Measurements from ENCODE around the gene TCF3.

TCF3 gene

DNA sequence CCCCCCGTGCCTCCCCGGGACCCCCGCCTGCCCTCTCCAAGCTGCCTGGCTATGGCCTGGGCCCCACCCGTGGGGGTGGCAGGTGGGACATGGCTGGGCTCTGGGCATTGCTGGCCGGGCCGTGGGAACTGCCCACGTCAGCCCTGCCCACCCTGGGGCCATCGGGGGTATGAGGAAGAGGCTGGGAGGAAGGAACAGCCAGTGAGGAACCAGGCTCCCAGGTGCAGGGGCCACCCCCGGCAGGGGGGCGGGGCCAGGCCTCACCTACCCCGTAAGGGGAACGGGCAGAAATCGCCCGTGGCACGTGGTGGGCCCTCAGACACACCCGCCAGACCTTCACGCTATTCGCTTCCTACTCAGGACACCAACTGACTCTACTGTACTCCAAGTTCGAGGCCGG, 22.4 kb downstream of the TCF3 start:
- no peak for DNase-seq (ENCODE audit: low read depth)

DNA sequence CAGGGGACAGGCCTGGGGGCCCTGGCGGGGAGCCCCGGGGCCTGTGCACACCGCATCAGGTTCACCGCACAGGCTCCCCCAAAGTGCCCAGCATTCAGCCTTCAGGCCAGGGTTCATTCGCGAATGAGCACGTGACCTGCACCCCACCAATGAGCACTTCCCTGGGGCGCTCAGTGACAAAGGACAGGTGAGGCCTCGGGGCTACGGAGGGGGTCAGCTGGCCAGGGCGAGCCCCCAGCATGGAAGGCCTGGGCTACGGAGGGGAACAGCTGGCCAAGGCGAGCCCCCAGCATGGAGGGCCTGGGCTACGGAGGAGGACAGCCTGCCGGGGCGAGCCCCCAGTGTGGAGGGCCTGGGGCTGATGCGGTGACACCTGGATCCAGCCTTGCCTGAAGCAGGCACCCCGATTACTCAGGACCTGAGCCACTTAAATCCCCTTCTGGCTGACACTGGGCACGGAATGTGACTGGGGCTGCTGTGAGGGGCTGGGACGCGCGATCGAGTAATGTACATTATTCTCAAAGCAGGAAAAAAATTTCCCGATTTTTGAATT, 23.1 kb downstream of the TCF3 start:
- no peak for DNase-seq (ENCODE audit: low read depth)

DNA sequence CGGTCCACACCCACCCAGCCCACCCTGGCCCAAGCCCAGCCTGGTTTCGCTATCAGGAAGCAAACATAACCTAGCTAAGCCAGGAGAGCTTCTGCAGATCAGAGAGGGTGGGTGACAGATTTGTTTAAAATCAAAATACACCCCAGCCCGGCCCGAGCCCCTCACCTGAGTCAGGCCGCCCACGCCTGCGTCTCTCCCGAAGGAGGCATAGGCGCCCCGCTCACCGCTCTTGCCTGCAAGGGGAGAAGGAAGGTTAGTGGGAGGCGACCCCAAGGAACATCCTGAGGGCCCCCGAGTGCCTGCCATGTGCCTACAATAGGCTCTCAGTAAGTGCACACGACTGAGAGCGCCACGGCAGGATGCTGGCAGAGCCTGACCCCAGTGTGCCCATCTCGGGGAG, 25.2 kb downstream of the TCF3 start:
- no peak for DNase-seq (ENCODE audit: low read depth)

DNA sequence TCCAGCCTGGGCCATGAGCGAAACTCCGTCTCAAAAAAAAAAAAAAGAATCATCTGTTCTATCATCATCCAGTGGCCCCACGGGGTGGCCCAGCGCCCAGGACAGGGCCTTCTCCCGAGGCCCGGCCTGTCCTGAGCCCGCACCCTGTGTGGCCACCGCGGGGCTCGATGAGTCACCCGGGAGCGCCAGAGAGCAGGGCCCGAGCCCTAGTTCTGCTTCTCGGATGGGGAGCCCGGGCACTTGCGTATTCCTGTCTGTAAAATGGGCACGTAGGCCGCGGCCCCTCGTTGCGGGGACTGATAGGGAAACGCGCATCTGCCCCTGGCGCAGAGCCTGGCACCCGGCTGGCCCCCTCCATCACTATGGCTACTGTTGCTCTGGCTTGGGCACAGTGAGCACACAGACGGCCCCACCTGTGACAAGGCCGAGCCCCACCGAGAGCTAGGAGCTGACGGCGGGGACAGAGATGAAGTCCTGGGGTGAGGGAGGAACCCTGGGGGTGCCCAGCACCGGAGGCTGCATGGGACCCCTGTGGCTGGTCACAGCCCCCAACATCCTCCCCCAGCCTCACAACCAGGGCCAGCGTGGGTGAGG, 25.9 kb downstream of the TCF3 start:
- no peak for DNase-seq (ENCODE audit: low read depth)

DNA sequence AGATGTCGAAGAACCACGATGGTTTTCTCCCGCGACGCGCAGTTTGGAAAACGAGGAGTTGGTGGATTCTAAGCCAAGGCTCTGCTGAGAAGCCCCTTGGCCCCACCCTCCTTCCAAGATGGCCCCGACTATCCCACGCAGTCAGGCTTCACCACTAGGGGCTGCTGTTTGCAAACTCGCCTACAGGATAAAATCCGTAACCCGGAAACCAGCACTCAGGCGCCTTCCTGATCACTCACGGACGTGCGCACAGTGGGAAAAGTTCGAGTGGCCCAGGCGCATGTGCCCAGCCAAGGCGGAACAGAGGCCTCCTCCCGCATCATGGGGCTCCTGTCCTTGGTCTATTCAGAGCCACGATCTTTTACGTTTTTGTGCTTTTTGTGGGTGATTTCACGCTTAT, 28.0 kb downstream of the TCF3 start:
- DNase-seq (ENCODE audit: low read depth) = peak; percentile 37

DNA sequence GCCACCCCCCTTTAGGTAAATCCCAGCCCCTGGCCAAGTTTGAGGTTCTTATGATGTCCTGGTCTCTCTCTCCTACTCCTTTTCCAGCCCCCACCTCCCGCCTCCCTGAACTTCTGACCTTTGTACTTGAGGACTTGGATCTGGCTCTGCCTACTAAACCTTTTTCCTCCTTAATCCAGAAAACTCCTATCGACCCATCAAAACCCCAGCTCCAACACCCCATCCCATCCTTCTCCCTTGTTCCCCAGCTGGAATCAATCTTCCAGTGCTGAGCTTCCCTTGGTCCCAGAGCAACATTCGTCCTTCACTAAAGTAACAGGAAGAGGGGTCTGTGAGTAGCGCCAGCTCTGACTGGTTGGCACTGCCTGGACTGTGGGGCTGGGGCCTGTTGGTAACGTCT, 29.9 kb downstream of the TCF3 start:
- DNase-seq (ENCODE audit: low read depth) = no peak

DNA sequence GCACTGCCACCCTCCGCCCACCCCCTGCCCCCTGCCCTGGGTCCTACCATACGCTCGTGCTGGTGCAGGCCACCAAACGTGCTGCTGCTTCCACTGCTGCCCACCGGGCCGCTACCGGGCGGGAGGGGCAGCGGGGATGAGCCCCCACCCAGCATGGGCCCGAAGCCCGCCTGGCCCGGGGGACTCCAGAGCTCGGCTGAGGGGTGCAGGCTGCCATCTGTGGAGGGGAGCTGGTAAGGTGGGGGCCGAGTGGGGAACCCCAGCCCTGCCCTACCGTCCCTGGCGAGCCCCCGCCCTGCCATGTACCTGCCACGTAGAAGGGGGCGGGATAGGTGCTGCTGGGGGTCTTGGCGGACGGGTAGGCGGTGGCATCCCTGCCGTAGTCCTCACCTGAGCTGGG, 30.4 kb downstream of the TCF3 start:
- DNase-seq (ENCODE audit: low read depth) = no peak

DNA sequence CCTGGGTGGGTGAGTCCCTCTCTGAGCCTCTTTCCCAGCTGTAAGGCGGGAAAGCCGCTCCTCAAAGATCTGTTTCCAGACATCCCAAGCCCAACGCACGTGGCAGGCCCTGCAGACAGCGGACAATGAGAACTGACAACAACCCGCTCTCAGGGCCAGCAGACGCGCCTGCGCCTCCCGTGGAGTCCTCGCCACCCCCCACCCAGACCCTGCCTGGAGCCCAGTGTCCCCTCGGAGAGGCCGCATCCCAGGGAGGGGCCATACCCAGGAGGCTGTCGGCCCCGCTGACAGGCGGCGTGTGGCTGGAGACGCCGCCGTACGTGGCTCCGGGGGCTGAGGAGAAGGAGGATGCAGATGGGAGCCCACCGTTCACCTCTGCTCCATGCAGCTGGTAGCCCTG, 30.8 kb downstream of the TCF3 start:
- DNase-seq (ENCODE audit: low read depth) = no peak

DNA sequence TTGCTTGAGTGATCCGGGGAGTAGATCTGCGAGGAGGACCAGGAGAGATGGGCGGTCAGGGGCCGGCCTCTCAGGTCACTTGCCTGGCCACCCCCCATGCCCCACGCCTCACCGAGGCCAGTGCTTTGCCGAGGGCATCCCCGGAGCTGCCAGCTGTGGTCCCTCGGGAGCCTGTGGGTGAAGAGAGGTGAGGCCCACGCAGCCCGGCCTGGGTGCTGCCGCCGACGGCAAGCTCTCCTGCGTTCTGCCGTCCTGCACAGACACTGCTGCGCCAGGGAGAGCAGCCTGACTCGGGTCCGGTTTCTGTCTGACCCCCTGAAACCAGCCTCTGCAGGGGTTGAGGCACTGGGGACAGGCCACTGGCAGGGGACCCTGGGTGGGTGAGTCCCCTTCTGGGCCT, 31.4 kb downstream of the TCF3 start:
- DNase-seq (ENCODE audit: low read depth) = no peak

DNA sequence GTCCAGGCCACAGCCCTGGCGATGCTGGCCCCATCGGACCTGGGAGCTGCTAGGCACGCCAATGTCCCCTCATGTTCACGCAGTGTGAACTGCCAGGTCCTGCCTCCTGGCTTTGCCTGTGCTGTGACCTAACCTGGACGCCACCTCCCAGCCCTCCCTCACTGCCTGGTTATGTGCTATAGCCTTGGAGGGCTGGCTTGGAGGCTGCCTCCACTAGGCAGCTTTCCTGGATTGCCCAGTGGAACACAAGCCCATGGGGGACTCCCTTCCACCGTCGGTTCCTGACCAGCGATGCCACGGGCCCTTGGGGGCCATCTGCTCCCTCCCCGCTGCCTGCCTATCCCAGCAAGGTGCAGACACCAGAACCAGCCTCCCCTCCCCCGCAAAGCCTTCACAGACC, 31.9 kb downstream of the TCF3 start:
- no peak for DNase-seq (ENCODE audit: low read depth)

DNA sequence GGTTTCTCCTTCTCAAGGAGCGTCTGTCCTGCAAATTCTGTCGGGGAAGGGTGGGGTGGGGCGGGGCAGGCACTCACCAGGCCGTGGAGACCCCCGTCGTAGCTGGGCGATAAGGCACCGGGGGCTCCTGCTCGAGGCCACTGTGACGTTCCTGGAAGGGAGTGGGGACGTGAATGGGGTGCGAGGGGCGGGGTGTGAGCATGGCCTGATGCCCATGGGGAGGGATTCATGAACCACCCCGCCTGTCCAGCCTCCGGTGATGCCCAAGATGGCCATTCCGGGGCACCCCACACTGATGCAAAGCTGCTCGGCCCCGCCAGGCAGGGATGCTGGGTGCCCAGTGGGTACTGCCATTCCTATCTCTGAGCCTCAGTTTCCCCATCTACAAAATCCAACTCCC, 32.7 kb downstream of the TCF3 start:
- no peak for DNase-seq (ENCODE audit: low read depth)

DNA sequence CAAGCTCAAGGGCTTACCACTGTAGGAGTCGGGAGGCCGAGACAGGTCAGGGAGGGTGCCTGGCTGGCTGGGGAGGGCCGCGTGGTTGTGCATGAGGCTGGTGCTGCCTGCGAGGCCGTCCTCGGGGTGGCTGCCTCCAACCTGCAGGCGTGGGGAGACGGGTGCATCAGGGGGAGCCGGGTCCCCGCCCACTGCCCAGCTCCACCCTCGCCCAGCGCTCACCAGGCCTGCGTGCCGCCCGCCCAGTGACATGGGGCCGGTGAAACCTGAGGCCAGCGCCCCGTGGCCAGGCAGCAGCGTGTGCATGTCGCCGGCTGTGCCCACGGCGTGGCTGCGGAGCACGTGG, 33.3 kb downstream of the TCF3 start:
- no peak for DNase-seq (ENCODE audit: low read depth)

DNA sequence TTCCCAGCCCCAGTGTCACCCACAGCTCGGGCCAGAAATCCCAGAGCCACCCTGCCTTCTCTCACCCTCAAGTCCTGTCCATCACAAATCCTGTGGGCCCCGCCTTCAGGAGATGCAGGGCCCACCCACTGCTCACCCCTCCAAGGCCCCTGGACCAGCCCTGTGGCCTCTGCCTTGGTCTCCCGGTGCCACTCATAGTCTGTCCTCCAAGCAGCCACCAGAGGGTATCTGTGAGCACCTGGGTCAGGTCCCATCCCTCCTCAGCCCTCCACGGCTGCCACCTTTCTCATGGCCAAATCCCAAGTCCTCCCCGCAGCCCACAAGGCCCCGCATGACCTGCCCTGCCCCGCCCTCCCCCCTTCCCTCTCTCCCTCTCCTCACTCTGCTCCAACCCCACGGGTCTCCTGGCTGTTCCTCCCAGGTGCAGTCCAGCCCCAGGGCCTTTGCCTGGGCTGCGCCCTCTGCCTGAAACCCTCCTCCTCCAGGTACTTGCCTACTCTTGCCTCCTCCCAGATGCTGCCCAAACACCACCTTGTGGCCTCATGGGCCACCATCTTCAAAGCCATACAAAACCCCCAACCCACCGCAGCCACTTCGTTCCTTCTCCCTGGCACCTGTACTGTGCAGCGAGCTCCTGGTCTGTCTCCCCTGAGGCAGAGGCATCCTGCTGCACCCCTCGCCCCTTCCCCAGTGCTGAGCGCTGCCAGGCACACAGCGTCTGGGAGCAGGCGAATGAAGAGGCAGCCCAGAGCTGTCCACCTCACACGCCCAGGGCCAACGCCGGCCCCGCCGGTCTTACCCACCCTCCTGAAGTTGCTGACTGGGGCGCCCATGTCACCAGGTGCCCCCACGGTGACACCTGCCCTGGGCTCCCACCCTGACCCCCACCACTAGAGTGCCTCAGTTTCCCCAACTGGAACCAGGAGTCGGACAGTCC, 34.0 kb downstream of the TCF3 start:
- no peak for DNase-seq (ENCODE audit: low read depth)

DNA sequence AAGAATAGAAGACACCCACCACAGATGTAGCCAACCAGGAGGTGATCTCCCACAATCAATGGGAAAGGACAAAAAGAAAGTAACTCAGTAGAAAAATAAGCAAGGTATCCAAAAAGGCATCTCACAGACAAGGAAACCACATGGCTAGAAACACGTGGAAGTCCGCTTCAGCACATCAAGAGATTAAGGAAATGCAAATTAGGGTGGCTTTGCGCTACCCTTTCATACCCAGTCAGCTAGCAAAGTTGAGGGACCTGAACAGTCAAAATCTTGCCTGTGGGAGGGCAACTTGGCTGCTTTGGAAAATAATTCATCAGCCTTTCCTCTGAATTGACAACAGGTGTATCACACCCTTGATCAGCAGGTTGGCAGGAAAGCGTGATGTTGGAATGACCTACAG, 35.5 kb downstream of the TCF3 start:
- no peak for DNase-seq (ENCODE audit: low read depth)

DNA sequence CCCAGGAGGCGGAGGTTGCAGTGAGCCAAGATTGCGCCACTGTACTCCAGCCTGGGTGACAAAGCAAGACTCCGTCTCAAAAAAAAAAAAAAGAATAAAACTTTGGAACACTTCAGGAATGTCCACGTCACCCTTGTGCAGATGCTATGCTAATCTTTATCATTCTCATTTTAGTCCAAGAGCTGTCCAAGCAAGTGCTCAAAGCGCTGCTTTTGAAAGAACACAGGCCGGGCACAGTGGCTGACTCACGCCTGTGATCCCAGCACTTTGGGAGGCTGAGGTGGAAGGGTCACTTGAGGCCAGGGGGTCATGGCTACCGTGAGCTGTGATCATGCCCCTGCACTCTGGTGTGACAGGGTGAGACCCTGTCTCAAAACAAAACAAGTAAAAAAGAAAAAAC, 36.0 kb downstream of the TCF3 start:
- peak; percentile 20 for DNase-seq (ENCODE audit: low read depth)

DNA sequence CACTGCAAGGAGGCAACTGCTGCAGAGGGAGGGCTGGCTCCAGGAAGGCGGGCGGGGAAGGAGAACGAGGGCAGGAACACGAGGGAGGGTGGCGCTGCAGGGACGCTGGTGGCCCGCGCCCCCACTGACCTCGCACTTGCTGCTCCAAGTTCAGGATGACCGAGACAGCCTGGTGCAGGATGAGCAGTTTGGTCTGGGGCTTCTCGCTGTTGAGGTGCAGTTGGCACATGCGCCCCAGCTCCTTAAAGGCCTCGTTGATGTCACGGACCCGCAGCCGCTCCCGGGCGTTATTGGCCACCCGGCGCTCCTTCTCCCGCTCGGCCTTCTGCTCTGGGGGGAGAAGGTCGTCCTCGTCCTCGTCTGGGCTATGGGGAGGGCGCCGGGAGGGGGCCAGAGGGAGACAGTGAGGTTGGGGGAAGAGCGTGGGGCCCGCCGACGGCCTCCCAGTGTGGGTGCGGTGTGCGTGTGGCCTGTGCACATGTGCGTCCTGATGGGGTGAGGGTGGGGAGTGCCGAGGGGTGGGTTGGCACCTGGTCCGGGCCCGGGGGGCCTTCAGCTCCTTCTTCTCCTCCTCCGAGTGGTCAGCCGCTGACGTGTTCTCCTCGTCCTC, 37.2 kb downstream of the TCF3 start:
- DNase-seq (ENCODE audit: low read depth) = no peak

DNA sequence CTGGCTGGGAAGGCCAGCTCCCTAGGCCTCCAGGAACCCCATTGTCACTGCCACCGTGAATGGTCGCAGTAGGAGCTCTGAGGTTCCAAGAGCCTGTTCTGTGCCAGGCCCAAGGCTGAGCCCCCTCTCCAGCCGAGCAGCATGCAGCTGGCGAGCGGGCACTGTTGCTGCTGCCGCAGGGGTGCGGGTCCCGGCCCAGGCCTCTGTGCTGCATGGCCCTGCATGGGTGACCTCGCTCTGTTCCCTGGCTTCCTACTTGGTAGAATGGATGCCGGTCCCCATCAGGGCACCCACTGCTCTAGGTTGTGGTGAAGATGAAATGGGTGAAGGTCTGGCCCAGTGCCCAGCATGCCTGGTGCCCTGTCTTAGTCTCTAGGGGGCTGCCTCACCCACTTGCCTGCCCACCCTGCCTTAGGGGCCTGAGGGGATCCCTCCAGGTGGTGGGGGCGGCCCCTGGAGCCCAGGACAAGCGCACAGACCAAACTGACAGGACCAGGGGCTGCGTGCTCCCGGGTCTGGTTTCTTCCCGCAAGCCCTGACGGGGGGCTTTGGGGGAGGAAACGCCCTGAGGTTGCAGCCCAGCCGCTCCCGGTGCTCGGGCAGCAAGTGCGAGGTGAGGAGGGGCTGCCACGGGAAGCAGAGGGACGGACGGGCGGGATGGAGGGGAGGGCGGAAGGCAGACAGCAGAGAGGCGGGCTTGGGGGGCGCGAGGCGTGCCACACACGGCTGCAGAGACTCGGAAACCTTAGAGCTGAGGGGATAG, 38.4 kb downstream of the TCF3 start:
- DNase-seq (ENCODE audit: low read depth) = no peak

DNA sequence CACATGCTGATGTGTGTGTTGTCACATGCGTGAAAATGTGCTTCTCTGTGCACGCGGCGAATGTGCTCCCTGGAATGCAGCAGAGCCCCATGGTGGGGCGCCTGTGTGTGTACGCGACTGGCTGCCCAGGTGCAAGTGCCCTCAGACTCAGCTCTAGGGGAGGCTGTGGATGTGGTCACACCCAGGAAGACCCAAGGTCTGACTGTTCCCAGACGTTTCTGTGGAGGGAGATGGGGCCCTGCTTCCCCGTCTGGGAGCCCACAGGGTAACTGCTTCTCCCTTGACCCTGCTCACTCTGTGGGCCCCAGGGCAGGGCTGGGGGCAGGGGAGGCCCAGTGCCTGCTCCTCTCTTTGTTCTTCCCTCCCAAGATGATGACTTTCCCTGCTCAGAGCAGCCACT, 39.3 kb downstream of the TCF3 start:
- DNase-seq (ENCODE audit: low read depth) = no peak

DNA sequence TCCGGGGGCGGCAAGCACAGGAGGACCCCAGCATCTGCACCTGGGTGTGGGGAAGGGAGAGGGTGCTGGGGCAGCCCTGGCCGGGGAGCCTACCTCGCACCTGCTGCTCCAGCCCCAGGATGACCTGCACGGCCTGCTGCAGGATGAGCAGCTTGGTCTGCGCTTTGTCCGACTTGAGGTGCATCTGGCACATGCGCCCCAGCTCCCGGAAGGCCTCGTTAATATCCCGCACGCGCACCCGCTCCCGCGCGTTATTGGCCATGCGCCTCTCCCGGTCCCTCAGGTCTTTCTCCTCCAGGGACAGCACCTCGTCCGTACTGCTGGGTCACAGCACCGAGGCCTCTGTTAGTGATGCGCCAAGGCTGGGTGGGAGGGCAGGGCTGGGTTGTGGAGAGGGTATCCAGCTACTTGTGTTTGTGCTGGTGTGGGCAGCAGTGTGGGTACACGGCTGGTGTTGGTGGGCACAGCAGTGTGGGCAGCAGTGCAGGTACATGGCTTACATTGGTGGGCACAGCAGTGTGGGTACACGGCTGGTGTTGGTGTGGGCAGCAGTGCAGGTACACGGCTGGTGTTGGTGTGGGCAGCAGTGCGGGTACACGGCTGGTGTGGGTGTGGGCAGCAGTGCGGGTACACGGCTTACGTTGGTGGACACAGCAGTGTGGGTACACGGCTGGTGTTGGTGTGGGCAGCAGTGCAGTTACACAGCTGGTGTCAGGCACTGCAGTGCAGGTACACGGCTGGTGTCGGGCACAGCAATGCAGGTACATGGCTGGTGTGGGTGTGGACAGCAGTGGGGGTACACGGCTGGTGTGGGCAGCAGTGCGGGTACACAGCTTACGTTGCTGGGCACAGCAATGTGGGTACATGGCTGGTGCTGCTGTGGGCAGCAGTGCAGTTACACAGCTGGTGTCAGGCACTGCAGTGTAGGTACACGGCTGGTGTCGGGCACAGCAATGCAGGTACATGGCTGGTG, 40.0 kb downstream of the TCF3 start:
- no peak for DNase-seq (ENCODE audit: low read depth)

DNA sequence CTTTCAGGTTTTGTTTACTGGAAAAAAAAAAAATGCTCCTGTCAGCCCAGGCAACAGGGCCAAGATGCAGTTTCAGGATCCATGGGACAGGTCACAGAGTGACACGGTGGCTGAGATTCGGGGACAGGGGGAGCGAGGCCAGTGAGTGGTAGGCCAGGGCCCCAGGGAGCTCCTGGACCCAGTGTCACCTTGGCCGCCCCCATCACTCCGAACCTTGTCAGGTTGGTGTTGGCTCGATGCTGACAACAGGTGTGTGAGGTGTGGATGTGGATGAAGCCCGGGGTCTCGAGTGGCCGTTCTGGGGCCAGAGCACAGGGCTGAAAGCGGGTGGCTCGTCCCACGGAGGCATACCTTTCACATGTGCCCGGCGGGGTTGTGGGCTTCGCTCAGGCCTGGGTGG, 41.1 kb downstream of the TCF3 start:
- no peak for DNase-seq (ENCODE audit: low read depth)

DNA sequence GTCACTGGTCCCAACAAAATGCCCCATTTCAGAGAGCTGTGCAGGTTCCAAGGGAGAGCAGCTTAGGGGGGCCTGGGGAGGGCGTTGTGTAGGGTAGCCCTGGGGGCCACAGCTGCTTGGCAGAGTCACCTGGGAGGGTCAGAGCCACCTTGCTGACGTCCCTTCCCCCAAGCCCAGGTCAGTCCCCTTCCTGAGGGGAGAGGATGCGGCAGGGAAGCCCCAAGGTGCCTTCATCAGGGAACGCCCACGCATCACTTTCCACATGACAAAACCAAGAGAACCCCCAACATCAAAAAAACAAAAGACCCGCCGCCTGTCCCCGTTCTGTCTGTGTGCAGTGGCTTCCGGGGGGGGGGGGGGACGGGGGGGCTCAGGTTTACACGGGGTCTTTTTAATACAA, 41.8 kb downstream of the TCF3 start:
- DNase-seq (ENCODE audit: low read depth) = no peak
